NOMO-1 treated with dmso at 0.1 percent for 144 hours (cell line): ENCODE data around the gene MARK2.
A peak's percentile ranks its signal among the peaks of the same experiment; 100 is the strongest.

ENCODE experiments used
- DNase-seq: peaks from one replicate; lab custom pipeline; 2025; ENCODE audit not compliant: unreplicated experiment; lab: John Stamatoyannopoulos, UW

Gene MARK2

DNA sequence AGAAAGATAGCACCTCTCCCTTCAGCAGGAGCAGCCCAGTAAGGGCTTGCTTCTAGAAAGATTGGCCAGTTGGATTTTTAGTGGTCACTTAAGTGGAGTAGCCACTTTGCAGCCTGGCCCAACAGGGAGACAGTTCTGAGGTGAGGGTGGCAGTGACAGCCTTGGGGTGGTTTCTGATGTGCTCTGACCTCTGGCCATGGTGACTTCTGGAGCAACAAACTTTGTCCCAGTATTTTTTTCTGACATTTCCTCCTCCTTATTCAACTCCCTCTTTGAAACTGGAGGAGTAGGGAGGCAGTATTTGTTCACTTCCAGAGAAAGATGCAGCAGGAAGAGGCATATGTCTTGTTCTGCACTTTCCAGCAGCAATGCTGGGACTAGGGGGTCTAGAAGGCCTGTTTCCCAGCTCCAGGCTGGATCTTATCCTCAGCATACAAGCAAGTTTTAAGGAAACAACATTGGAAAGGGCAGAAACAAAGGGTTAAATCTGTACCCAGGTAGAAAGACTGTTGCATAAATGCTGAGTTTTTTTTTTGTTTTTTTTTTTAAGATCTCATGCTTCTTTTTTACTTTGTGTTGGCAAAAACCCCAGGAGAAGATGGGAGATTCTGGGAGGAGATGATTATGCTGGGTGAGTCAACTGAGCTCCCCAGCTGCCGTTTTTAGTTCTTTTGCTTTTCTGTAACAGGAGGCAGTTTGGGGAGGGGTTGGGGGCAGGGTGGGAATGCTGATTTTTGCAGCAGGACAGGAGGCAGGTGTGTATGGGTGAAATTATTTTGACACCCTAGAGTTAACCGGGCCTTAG is 40.9 kb downstream of the MARK2 start:
- no peak for DNase-seq

GRCh38 chr11:63880403-63880790 is 41.5 kb downstream of the MARK2 start:
- DNase-seq, result no peak

- no peak for DNase-seq
Observed at GRCh38 chr11:63882555-63883242, 43.8 kb downstream of the MARK2 start.

DNA sequence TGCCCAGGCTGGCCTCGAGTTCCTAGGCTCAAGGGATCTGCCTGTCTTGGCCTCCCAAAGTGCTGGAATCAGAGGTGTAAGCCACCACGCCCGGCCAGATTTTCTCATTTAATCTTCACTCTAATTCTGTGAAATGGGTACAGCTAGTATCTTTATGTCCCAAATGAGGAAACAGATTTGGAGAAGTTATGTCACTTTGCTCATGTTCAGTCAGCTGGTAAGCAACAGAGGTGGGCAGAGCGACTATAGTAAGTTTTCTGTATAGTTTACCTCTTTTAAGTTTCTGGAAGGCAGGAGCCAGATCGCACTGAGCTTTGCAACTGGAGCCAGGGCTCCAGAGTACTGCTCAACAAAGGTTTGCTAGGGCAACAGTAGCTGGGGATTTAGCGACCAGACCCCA is 44.9 kb downstream of the MARK2 start:
- DNase-seq, result no peak

GRCh38 chr11:63884196-63884932 is 45.5 kb downstream of the MARK2 start:
- no peak for DNase-seq

DNA sequence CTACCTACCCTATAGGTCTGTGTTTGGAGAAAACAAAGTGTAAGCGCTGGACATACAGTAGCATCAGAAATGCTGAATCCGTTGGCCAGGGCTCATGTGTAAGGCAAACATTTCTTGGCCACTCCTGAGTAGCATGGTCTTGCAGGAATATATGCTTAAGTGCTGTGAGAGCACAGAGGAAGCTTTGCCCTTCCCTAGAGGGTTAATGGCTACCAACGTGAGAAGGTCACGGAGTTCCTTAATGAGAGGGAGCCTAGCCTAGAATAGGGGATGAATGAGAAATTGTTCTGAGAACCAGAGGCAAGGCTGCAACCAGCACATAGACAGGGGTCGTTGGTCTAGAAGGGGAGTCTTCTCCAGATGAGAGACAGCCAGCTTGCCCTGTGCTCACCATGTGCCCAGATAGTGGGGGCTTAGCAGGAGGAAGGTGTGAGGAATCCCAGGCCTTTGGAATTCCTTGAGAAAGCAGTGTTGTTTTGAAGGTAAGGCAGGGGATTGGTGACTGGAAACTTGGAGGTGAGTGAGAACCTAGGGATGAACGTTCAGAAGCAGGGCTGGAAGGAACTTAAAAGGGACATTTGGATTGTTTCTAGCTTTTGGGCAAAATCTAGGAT is 48.6 kb downstream of the MARK2 start:
- no peak for DNase-seq

DNA sequence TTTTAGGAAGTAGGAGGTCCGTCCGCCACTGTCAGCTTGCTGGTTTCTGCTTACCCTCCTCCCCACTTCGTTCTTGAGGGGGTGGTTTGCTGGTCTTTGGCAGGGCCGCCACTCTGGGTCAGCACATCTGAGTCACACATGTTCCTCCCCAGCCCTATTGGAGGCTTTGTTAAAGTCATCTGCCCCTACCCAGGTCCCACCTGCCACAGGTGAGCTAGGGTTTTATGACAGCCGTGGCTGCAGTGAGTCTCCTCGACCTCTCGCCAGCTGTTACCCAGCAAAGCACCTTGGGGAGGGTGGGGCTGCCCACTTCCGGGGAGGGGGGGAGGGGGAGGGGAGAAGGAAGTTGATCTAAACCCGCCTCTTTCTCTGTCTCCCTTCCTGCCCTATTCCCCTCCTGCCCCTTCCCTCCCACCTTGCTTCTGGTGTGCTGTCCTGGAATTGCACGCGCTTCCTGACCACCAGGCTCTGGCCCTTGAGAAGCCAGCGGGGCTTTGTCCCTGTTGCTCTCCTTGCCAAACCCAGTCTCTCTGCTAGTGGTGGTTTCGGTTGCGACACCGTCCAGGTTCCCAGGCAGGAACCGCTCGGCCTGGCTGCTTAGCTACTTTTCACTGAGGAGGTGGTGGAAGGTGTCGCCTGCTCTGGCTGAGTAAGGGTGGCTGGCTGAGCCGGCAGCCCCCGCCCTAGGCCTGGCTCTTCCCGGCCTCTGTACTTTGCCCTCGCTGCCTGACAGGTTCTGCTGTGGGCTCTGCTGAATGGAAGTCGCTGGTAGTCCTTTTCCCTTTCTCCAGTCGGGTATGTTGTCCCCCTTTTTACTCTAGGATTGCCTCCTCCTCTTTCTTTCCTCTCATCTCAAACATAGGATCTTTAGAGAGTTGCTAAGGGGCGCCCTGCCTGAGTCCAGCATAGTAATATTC is 49.5 kb downstream of the MARK2 start:
- DNase-seq, result peak; percentile 54

GRCh38 chr11:63889344-63889743 is 50.4 kb downstream of the MARK2 start:
- DNase-seq, result no peak

DNA sequence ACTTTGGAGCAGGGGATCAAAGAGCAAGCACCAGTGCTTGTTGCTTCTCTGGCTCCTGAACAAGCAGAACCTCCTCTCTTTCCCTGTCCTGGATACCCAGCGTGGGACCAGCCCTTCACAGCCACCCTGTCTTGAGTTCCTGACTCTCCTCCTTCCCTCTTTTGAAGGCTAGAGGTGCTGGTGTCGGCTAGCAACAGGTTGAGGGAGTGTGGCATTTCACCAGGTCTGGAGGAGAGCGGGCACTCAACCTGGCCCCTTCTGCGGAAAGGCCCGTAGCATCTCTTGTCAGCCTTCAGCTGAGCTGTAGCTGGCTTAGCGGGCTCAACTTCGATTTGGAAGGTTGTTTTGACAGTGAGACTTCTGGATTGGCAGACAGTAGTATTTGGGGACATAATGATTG is 51.5 kb downstream of the MARK2 start:
- DNase-seq, result no peak

DNA sequence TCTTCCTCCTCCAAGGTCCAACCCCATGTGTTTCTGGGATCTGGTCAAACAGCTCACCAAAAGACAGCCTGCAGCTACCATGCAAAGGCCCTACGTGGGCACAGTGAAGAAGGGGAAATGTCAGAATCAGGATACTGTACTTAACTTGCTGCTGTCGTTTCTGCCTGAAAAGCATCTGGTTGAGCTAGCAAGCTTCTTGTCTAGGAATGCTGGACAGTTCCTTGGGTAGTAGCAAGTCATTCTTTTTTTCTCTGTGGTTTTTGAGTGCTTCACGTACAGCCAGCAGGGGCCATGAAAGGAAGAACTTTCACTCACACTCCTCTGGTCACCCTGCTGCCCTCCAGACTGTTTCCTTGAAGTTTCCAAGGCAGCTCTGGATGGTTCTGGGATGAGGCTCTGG is 53.3 kb downstream of the MARK2 start:
- no peak for DNase-seq

DNA sequence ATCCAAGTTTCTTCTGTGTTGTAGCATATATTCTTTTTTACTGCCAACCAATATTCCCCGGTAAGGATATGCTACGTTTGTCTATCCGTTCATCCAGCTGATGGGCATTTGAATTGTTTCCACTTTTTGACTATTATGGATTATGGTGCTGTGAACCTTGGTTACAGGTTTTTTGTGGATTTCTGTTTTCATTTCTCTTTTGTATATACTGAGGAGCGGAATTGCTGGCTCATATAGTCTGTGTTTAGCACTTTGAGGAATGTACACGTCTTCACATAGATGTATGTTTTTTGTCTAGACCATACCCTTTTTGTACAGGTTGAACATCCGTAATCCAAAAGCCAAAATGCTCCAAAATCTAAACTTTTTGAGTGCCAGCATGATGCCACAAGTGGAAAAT is 54.4 kb downstream of the MARK2 start:
- DNase-seq, result no peak

DNA sequence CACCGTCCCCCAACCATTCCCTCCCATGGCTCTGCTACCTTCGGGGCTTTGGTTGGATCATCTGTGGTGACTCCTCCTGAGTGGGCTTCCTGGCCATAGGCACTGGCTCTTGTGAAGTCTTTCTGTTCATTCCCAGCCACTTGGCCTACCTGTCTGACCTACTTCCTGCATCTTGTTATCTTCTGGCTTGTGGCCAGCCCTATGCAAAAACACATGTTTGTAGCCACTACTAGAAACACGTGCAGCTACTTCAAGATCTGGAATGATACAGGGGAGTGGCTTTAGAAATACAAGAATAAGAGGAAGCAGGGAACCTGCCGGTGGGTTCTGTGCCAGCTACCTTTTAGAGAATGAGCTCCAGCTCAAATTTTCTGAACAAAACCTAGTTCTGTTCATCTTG is 57.2 kb downstream of the MARK2 start:
- DNase-seq, result no peak

GRCh38 chr11:63897459-63898146 is 58.7 kb downstream of the MARK2 start:
- no peak for DNase-seq

GRCh38 chr11:63901660-63902059 is 62.8 kb downstream of the MARK2 start:
- no peak for DNase-seq

DNA sequence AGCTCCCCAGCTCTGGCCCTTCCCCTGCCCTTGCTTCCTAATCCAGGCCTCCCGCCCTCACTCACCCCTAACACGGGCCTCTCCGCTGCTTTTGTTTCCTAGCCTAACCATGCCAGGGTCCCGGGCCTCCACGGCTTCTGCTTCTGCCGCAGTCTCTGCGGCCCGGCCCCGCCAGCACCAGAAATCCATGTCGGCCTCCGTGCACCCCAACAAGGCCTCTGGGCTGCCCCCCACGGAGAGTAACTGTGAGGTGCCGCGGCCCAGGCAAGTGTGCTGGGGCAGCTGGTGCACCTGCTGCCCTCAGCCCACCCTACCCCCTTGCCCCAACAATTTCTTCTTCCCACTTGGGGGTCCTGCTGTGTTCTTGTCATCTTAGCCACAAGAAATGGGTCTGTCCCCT is 65.0 kb downstream of the MARK2 start:
- no peak for DNase-seq

- no peak for DNase-seq
Observed at GRCh38 chr11:63904743-63905142, 65.8 kb downstream of the MARK2 start.

- DNase-seq, result no peak
Observed at GRCh38 chr11:63905179-63905578, 66.3 kb downstream of the MARK2 start.

DNA sequence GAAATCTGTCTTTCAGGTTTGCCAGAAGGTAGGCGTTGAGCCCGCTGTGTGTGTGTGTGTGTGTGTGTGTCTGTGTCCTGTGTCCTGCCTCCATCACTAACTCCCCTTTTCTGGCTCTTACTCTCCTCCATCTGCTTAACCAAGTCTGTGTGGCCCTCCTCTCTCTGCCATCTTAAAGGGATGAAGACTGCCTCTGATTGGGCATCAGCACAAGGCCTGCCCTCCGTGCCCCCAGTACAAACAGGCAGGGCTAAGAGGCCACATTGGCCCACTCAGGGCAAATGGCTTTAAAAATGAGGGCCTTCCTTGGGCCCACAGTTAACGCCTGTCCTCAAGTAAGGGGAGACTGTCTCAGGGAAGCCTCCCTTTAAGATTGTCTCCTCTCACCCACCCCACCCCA is 67.2 kb downstream of the MARK2 start:
- no peak for DNase-seq

GRCh38 chr11:63906585-63906984 is 67.7 kb downstream of the MARK2 start:
- DNase-seq, result no peak

DNA sequence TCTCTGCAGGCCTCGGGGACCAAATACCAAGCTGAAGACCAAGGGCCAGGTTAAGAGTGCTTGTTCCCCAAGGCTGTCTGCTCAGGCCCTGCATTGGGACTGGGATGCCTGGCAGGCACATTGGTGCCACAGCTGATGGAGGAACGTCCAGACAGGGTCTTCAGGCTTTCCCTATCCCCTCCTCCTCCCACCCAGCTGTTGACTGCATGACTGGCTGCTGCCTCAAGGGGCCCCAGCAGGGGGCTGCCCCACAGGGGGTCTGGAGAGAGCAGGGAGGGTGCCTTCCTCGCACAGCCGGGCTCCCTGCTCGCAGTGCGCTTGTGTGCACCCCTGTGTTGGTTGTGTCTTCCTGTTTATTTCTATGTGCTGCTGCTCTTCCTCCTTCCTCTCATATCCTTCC is 68.2 kb downstream of the MARK2 start:
- DNase-seq, result no peak
